Tongue (tissue), 2 donors: ENCODE data around the gene KCNK3. TPM values are rescaled to one million over a fixed set of nuclear protein-coding genes. Genes with fewer than 3 reads are reported as not detected.
A peak's percentile ranks its signal among the peaks of the same experiment; 100 is the strongest.

Experiments
- DNase-seq: peaks from one replicate; pipeline ENCODE4 v3.0.0-alpha.2; 2015
- total RNA-seq: library from RNA; depleted of rRNA; stranded (reverse); fragments of >200 nt; gene quantifications from one replicate; pipeline ENCODE4 v1.2.3, GENCODE V29; 2014

KCNK3 gene
- total RNA-seq, 1 donor from 2014 or later, result 1.1 TPM

- DNase-seq, result no peak
Measured at GRCh38 chr2:26666671-26667070, 25.9 kb upstream of the KCNK3 start.

GRCh38 chr2:26668041-26668440 lies 24.5 kb upstream of the KCNK3 start:
- no peak for DNase-seq

- DNase-seq, result no peak
Measured at GRCh38 chr2:26668856-26669750, 23.4 kb upstream of the KCNK3 start.

- DNase-seq, result no peak
Measured at GRCh38 chr2:26670171-26670570, 22.4 kb upstream of the KCNK3 start.

GRCh38 chr2:26670931-26671460 lies 21.5 kb upstream of the KCNK3 start:
- no peak for DNase-seq

- DNase-seq, result no peak
Measured at GRCh38 chr2:26671691-26672090, 20.8 kb upstream of the KCNK3 start.

GRCh38 chr2:26672112-26672817 lies 20.3 kb upstream of the KCNK3 start:
- DNase-seq, result no peak

GRCh38 chr2:26672818-26673393 lies 19.6 kb upstream of the KCNK3 start:
- no peak for DNase-seq

GRCh38 chr2:26674002-26674751 lies 18.3 kb upstream of the KCNK3 start:
- no peak for DNase-seq

- no peak for DNase-seq
Measured at GRCh38 chr2:26674771-26675170, 17.8 kb upstream of the KCNK3 start.

- no peak for DNase-seq
Measured at GRCh38 chr2:26675651-26676255, 16.8 kb upstream of the KCNK3 start.

- DNase-seq, result no peak
Measured at GRCh38 chr2:26678035-26678434, 14.5 kb upstream of the KCNK3 start.

GRCh38 chr2:26679867-26680266 lies 12.7 kb upstream of the KCNK3 start:
- no peak for DNase-seq

- no peak for DNase-seq
Measured at GRCh38 chr2:26681656-26682055, 10.9 kb upstream of the KCNK3 start.

GRCh38 chr2:26682155-26682554 lies 10.4 kb upstream of the KCNK3 start:
- DNase-seq, result no peak

- no peak for DNase-seq
Measured at GRCh38 chr2:26683583-26683982, 8.9 kb upstream of the KCNK3 start.

GRCh38 chr2:26685341-26685740 lies 7.2 kb upstream of the KCNK3 start:
- DNase-seq, result no peak

- peak; percentile 24 for DNase-seq
Measured at GRCh38 chr2:26685989-26686839, 6.3 kb upstream of the KCNK3 start.

GRCh38 chr2:26687328-26687727 lies 5.2 kb upstream of the KCNK3 start:
- DNase-seq, result no peak

GRCh38 chr2:26687801-26688200 lies 4.7 kb upstream of the KCNK3 start:
- no peak for DNase-seq

- no peak for DNase-seq
Measured at GRCh38 chr2:26691161-26691560, 1.4 kb upstream of the KCNK3 start.
